Activated B cell treated with CpG ODN at 0.5 μM for 24 hours (primary cell): ENCODE measurements around the gene TMEM250. TPM values are rescaled to one million over a fixed set of nuclear protein-coding genes. Genes with fewer than 3 reads are reported as not detected.
A peak's percentile ranks its signal among the peaks of the same experiment; 100 is the strongest.

Experiments used
- ATAC-seq: fragments of 200-7000 bp; cut with Tn5 transposase; one replicate; pipeline ENCODE4 v1.10.0; 2021; ENCODE audit warnings: low read depth, mild to moderate bottlenecking, moderate library complexity
- CTCF ChIA-PET: fragments of 350-600 bp; sonication (Branson Sonifier 250); formaldehyde crosslinking; loops from one replicate; lab custom pipeline; 2021; ENCODE audit warnings: antibody characterized with exemption; lab: Charles Lee
- POLR2A ChIA-PET: fragments of 350-600 bp; sonication (Branson Sonifier 250); formaldehyde crosslinking; loops from one replicate; lab custom pipeline; 2021; ENCODE audit warnings: antibody characterized with exemption; lab: Charles Lee
- DNase-seq: peaks from one replicate; pipeline ENCODE4 v3.0.0; 2022
- H3K27ac Mint-ChIP-seq: one replicate; pipeline ENCODE4 v1.8.0; 2020; ENCODE audit warnings: mixed read lengths
- H3K27me3 Mint-ChIP-seq: one replicate; pipeline ENCODE4 v1.8.0; 2021; ENCODE audit warnings: mixed read lengths
- H3K36me3 Mint-ChIP-seq: one replicate; pipeline ENCODE4 v1.8.0; 2021; ENCODE audit warnings: low read depth, mixed read lengths
- H3K4me1 Mint-ChIP-seq: one replicate; pipeline ENCODE4 v1.8.0; 2021; ENCODE audit warnings: mixed read lengths
- H3K4me3 Mint-ChIP-seq: one replicate; pipeline ENCODE4 v1.8.0; 2020; ENCODE audit warnings: mild to moderate bottlenecking, mixed read lengths
- H3K9me3 Mint-ChIP-seq: one replicate; pipeline ENCODE4 v1.8.0; 2020; ENCODE audit warnings: mixed read lengths
- CTCF ChIP-seq: fragments of 200-600 bp; IDR thresholded peaks from one replicate; pipeline ENCODE4 v1.8.0; 2022; ENCODE audit warnings: antibody characterized with exemption, mild to moderate bottlenecking
- intact Hi-C: fragments of 100-400 bp; cut with micrococcal nuclease; formaldehyde crosslinking; loops from one replicate; pipeline ENCODE4 v1.15.1; 2024
- total RNA-seq: library from RNA; stranded (reverse); gene quantifications from 2 replicates; pipeline ENCODE4 v1.2.3, GENCODE V29; 2022

Gene TMEM250
- total RNA-seq, 1 donor from 2014 or later, result 23.4 TPM

GRCh38 chr9:136133191-136133958, 14.7 kb upstream of the TMEM250 start:
- intact Hi-C loops, result loop anchor here (1.0 kb wide), 1 partner anchor 150 kb away; no protein-coding TSS in a partner anchor

GRCh38 chr9:136132512-136133050, 13.9 kb upstream of the TMEM250 start:
- ChIA-PET POLR2A (interaction anchor here (1.1 kb wide), 1 partner anchor 107 kb away, joined by 3 read pairs; no protein-coding TSS in a partner anchor), CTCF (interaction anchor here (0.8 to 1.4 kb wide), 3 partner anchors 110 to 151 kb away, joined by 3 to 7 read pairs (median 5); no protein-coding TSS in a partner anchor)
- no peaks in the 10 kb centered on the region for H3K36me3 Mint-ChIP-seq
- H3K27ac Mint-ChIP-seq, result no peak overlapping the region
- no peaks in the 10 kb centered on the region for H3K9me3 Mint-ChIP-seq
- intact Hi-C loops, result loop anchor here (1.0 kb wide), 1 partner anchor 151 kb away; no protein-coding TSS in a partner anchor
- H3K27me3 Mint-ChIP-seq, result peaks cover 29% of the 10 kb centered on the region
- H3K4me3 Mint-ChIP-seq, result no peak overlapping the region
- H3K4me1 Mint-ChIP-seq, result peaks cover 9% of the 10 kb centered on the region
- no peak for TF ChIP-seq CTCF
- ATAC-seq (peak; percentile 19), DNase-seq (no peak)

More at GRCh38 chr9:136133191-136133958, 14.7 kb upstream of the TMEM250 start:
- CTCF ChIA-PET, result interaction anchor here (0.8 to 1.4 kb wide), 3 partner anchors 110 to 151 kb away, joined by 3 to 7 read pairs (median 5); no protein-coding TSS in a partner anchor
- no peak for TF ChIP-seq CTCF
- Mint-ChIP-seq H3K27me3 (peaks cover 29% of the 10 kb centered on the region), H3K4me1 (peaks cover 9% of the 10 kb centered on the region), H3K27ac (no peak overlapping the region), H3K9me3 (no peaks in the 10 kb centered on the region), H3K4me3 (peak overlapping the region; percentile 28), H3K36me3 (no peaks in the 10 kb centered on the region)
- peak; percentile 81 for ATAC-seq
- POLR2A ChIA-PET, result interaction anchor here (1.1 kb wide), 1 partner anchor 107 kb away, joined by 3 read pairs; no protein-coding TSS in a partner anchor
- peak; percentile 45 for DNase-seq

- intact Hi-C loops, result no loop called here
Measured at GRCh38 chr9:136131629-136132511, 13.2 kb upstream of the TMEM250 start.

GRCh38 chr9:136129176-136129575, 10.5 kb upstream of the TMEM250 start:
- CTCF ChIA-PET, result no interaction called here
- Mint-ChIP-seq H3K27ac (no peak overlapping the region), H3K4me1 (peaks cover 7% of the 10 kb centered on the region), H3K9me3 (peaks cover 2% of the 10 kb centered on the region), H3K4me3 (no peak overlapping the region), H3K27me3 (peaks cover 21% of the 10 kb centered on the region), H3K36me3 (no peaks in the 10 kb centered on the region)
- DNase-seq (no peak), ATAC-seq (no peak)
- intact Hi-C loops, result no loop called here
- no peak for TF ChIP-seq CTCF
- POLR2A ChIA-PET, result no interaction called here

More at GRCh38 chr9:136131629-136132511, 13.2 kb upstream of the TMEM250 start:
- no peak for TF ChIP-seq CTCF
- Mint-ChIP-seq H3K27me3 (peaks cover 29% of the 10 kb centered on the region), H3K27ac (no peak overlapping the region), H3K4me3 (peak overlapping the region; percentile 16), H3K9me3 (no peaks in the 10 kb centered on the region), H3K4me1 (peaks cover 9% of the 10 kb centered on the region), H3K36me3 (no peaks in the 10 kb centered on the region)
- CTCF ChIA-PET, result interaction anchor here (1.4 kb wide), 1 partner anchor 135 kb away, joined by 5 read pairs; no protein-coding TSS in a partner anchor
- DNase-seq, result no peak
- ATAC-seq, result no peak
- POLR2A ChIA-PET, result no interaction called here
